ENCODE data around the gene GP1BA. TPM values are rescaled to one million over a fixed set of nuclear protein-coding genes. Genes with fewer than 3 reads are reported as not detected.

The GP1BA gene
- not detected for total RNA-seq

DNA sequence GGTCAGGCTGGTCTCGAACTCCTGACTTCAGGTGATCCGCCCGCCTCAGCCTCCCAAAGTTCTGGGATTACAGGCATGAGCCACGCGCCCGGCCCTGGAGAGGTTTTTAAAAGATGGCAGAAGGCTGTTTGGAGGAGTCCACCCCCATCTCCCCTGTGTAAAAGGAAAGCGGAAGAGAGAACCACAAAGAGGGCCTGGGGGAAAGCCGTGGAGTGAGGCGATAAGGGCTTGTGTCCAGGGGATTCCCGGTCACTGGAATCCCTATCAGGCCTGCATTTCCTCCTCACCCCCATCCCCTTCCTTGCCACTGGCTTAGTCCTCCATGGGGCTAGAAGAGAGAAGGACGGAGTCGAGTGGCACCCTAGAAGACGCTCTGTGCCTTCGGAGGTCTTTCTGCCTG is at the start of gene GP1BA:
Gene GP1BA (plus strand): TSS at position 315 of the 400 bp plus-strand sequence. CDS start 328 bp downstream, outside the sequence.
- 71 to 79% methylated on average over 14 of the region's 14 CpGs for WGBS, 2 donors

DNA sequence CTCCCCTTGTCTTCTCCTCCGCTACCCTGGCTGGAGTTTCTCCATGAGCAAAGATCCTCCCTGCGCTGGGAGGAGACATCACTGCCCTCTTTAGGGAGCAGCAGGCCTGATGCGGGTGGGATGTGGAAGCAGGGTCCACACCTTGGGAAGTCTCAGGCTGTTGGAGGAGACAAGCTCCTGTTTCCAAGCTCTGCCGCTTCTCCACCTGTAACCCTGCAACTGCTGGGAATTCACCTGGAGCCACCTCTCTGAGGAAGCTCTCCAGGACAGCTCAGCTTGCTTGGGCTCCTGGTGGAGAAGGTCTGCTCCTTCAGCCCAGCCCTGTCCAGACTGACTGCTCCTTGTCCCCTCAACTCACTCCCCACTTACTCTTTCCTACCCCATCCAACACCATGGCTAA is 47.6 kb upstream of the GP1BA start:
- intact Hi-C loops (cut with DNase I; ENCODE audit: low total_unique reads), result loop anchor here (5.0 kb wide), 1 partner anchor 97 kb away; the partner anchor contains the start of genes GLTPD2 and VMO1
- no peak for DNase-seq (ENCODE audit: low spot score in 2 of 2)
- 90 to 98% methylated on average over 4 of the region's 4 CpGs for WGBS, 2 donors
- TF ChIP-seq, protein P1, sequence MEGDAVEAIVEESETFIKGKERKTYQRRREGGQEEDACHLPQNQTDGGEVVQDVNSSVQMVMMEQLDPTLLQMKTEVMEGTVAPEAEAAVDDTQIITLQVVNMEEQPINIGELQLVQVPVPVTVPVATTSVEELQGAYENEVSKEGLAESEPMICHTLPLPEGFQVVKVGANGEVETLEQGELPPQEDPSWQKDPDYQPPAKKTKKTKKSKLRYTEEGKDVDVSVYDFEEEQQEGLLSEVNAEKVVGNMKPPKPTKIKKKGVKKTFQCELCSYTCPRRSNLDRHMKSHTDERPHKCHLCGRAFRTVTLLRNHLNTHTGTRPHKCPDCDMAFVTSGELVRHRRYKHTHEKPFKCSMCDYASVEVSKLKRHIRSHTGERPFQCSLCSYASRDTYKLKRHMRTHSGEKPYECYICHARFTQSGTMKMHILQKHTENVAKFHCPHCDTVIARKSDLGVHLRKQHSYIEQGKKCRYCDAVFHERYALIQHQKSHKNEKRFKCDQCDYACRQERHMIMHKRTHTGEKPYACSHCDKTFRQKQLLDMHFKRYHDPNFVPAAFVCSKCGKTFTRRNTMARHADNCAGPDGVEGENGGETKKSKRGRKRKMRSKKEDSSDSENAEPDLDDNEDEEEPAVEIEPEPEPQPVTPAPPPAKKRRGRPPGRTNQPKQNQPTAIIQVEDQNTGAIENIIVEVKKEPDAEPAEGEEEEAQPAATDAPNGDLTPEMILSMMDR (IDR thresholded peaks at IDR 0.05), result no peak
- no peak for TF ChIP-seq POLR2A (IDR thresholded peaks at IDR 0.05)
- no peak overlapping the region for H3K4me3 ChIP-seq (ENCODE audit: low read depth, poor library complexity, severe bottlenecking)

More for the DNA sequence above, at the start of gene GP1BA:
- H3K4me3 ChIP-seq (ENCODE audit: low read depth, poor library complexity, severe bottlenecking), result no peak within 1 kb of the TSS
- intact Hi-C loops (cut with DNase I; ENCODE audit: low total_unique reads), result no loop called here
- no peak for DNase-seq (ENCODE audit: low spot score in 2 of 2)
- TF ChIP-seq POLR2A (IDR thresholded peaks at IDR 0.05), result no peak
- TF ChIP-seq, protein P1 (IDR thresholded peaks at IDR 0.05), result no peak

DNA sequence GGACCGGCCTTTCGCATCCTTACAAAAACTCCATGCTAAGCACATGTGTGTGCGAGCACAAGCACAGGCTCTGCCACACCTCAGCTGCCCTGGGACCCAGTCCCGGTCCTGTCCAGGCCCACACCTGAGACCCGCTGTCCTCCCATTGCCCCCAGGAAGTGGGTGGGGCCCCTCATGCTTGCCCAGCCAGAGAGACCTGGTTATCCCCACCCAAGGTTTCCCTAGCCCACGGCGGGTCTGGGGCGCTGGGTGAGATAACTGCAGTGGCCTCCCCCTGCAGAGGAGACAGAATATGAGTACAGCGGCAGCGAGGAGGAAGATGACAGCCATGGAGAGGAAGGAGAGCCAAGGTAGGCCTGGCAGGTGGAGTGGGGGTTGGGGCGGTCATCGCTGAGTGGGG is 45.2 kb upstream of the GP1BA start:
- WGBS, 2 donors, result 89 to 90% methylated on average over 12 of the region's 12 CpGs
- intact Hi-C loops (cut with DNase I; ENCODE audit: low total_unique reads), result loop anchor here (5.0 kb wide), 1 partner anchor 155 kb away; the partner anchor contains the start of gene MED11
- no peak for DNase-seq (ENCODE audit: low spot score in 2 of 2)
- TF ChIP-seq, protein P1 (IDR thresholded peaks at IDR 0.05), result no peak
- TF ChIP-seq POLR2A (IDR thresholded peaks at IDR 0.05), result no peak
- H3K4me3 ChIP-seq (ENCODE audit: low read depth, poor library complexity, severe bottlenecking), result no peak overlapping the region

DNA sequence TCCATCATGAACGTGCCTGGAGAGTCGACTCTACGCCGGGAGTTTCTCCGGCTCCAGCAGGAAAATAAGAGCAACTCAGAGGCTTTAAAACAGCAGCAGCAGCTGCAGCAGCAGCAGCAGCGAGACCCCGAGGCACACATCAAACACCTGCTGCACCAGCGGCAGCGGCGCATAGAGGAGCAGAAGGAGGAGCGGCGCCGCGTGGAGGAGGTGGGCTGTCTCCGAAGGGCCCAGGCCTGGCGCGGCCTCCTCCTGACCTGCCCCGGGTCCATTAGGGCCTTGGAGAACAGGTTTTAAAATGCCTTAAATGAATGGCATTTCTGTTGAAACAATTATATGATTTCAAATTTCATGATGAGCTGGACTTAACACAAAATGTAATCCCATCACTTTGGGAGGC is 44.5 kb upstream of the GP1BA start:
- no peak for TF ChIP-seq POLR2A (IDR thresholded peaks at IDR 0.05)
- TF ChIP-seq, protein P1 (IDR thresholded peaks at IDR 0.05), result no peak
- H3K4me3 ChIP-seq (ENCODE audit: low read depth, poor library complexity, severe bottlenecking), result no peak overlapping the region
- intact Hi-C loops (cut with DNase I; ENCODE audit: low total_unique reads), result loop anchor here (5.0 kb wide), 1 partner anchor 155 kb away; the partner anchor contains the start of gene MED11
- 89 to 91% methylated on average over 18 of the region's 18 CpGs for WGBS, 2 donors
- DNase-seq (ENCODE audit: low spot score in 2 of 2), result no peak

DNA sequence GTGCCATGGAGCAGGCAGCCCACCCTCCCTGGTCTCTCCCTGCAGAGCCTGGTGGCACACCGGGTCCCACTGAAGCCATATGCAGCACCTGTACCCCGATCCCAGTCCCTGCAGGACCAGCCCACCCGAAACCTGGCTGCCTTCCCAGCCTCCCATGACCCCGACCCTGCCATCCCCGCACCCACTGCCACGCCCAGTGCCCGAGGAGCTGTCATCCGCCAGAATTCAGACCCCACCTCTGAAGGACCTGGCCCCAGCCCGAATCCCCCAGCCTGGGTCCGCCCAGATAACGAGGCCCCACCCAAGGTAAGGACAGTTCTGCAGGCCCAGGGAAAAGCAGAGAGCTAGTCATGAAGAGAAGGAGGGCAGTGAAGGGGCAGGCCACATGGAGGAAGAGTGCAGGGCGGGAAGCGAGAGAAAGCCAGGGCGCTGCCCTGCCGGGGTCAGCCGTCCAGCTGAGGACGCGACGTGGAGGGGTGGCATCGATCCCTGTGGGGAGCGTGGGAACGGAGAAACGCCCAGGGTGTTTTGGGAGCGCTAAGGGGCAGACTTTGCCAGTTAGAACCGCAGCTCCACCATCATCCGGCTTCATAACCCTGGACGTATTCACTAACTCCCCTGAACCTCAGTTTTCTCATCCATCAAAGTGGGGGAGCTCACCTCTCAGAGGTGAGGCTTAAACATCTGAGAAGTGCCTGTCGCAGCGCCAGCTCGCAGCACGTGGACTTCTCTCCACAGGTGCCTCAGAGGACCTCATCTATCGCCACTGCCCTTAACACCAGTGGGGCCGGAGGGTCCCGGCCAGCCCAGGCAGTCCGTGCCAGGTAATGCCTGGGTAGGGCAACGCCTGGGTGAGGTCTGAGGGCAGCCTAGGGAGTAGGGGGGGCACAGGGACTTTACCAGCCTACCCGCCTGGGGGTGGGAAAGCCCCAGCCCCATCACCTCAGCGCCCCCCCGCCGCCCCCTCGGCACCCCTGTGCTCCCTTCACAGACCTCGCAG is 40.4 kb upstream of the GP1BA start:
- DNase-seq (ENCODE audit: low spot score in 2 of 2), result no peak
- H3K4me3 ChIP-seq (ENCODE audit: low read depth, poor library complexity, severe bottlenecking), result no peak overlapping the region
- 89 to 90% methylated on average over 35 to 42 of the region's 42 CpGs for WGBS, 2 donors
- intact Hi-C loops (cut with DNase I; ENCODE audit: low total_unique reads), result no loop called here
- no peak for TF ChIP-seq POLR2A (IDR thresholded peaks at IDR 0.05)
- TF ChIP-seq, protein P1 (IDR thresholded peaks at IDR 0.05), result no peak
